IgD-negative memory B cell (primary cell): ENCODE data around the gene PHACTR4. TPM values are rescaled to one million over a fixed set of nuclear protein-coding genes. Genes with fewer than 3 reads are reported as not detected.
A peak's percentile ranks its signal among the peaks of the same experiment; 100 is the strongest.

ENCODE experiments used
- H3K27ac Mint-ChIP-seq, 3 donors: one replicate each; pipeline ENCODE4 v1.8.0; 2020 to 2022; ENCODE audit warnings: mild to moderate bottlenecking in 3 of 3, mixed read lengths in 3 of 3, moderate library complexity in 1 of 3
- H3K27me3 Mint-ChIP-seq: one replicate; pipeline ENCODE4 v1.8.0; 2021; ENCODE audit warnings: mixed read lengths
- H3K36me3 Mint-ChIP-seq: one replicate; pipeline ENCODE4 v1.8.0; 2020; ENCODE audit warnings: mild to moderate bottlenecking, mixed read lengths
- H3K4me1 Mint-ChIP-seq, 3 donors: one replicate each; pipeline ENCODE4 v1.8.0; 2020 to 2022; ENCODE audit warnings: mixed read lengths in 3 of 3, mild to moderate bottlenecking in 1 of 3
- H3K4me3 Mint-ChIP-seq, 4 donors: one replicate each; pipeline ENCODE4 v1.8.0; 2020 to 2022; ENCODE audit warnings: mild to moderate bottlenecking in 4 of 4, mixed read lengths in 4 of 4, moderate library complexity in 3 of 4
- H3K9me3 Mint-ChIP-seq, 3 donors: one replicate each; pipeline ENCODE4 v1.8.0; 2020 to 2021; ENCODE audit warnings: mixed read lengths in 3 of 3, mild to moderate bottlenecking in 1 of 3
- polyA plus RNA-seq: library from polyadenylated mRNA; unstranded; fragments of 300-500 nt; fragmentation: Illumina TruSeq; gene quantifications from one replicate; pipeline ENCODE4 v1.2.3, GENCODE V29; 2021

Gene PHACTR4
- polyA plus RNA-seq, 1 donor from 2014 or later, result 18.5 TPM

GRCh38 chr1:28392027-28392652 lies 22.6 kb downstream of the PHACTR4 start:
- H3K9me3 Mint-ChIP-seq, result no peaks in the 10 kb centered on the region
- H3K36me3 Mint-ChIP-seq, result no peaks in the 10 kb centered on the region
- no peak overlapping the region for H3K27ac Mint-ChIP-seq
- no peak overlapping the region for H3K4me3 Mint-ChIP-seq
- H3K4me1 Mint-ChIP-seq, result peaks cover 9 to 12% (median 10%) of the 10 kb centered on the region in 3 donors
- H3K27me3 Mint-ChIP-seq, result no peaks in the 10 kb centered on the region

- H3K27me3 Mint-ChIP-seq, result no peaks in the 10 kb centered on the region
- no peak overlapping the region for H3K4me3 Mint-ChIP-seq
- H3K27ac Mint-ChIP-seq, result no peak overlapping the region
- H3K9me3 Mint-ChIP-seq, result no peaks in the 10 kb centered on the region
- H3K4me1 Mint-ChIP-seq, result peaks cover 5 to 7% (median 5%) of the 10 kb centered on the region in 3 donors
- H3K36me3 Mint-ChIP-seq, result no peaks in the 10 kb centered on the region
Observed at GRCh38 chr1:28394136-28394535, 24.6 kb downstream of the PHACTR4 start.

GRCh38 chr1:28395181-28395580 lies 25.6 kb downstream of the PHACTR4 start:
- Mint-ChIP-seq H3K36me3 (no peaks in the 10 kb centered on the region), H3K4me3 (no peak overlapping the region), H3K27ac (no peak overlapping the region), H3K4me1 (peaks cover 4 to 6% (median 5%) of the 10 kb centered on the region in 3 donors), H3K27me3 (no peaks in the 10 kb centered on the region), H3K9me3 (no peaks in the 10 kb centered on the region)

- H3K36me3 Mint-ChIP-seq, result no peaks in the 10 kb centered on the region
- H3K4me3 Mint-ChIP-seq, result no peak overlapping the region
- no peaks in the 10 kb centered on the region for H3K9me3 Mint-ChIP-seq
- H3K27ac Mint-ChIP-seq, result no peak overlapping the region
- H3K4me1 Mint-ChIP-seq, result peaks cover 11 to 19% (median 15%) of the 10 kb centered on the region in 3 donors
- H3K27me3 Mint-ChIP-seq, result no peaks in the 10 kb centered on the region
Observed at GRCh38 chr1:28401760-28402159, 32.2 kb downstream of the PHACTR4 start.

- no peaks in the 10 kb centered on the region for H3K36me3 Mint-ChIP-seq
- H3K4me1 Mint-ChIP-seq, result peaks cover 3 to 10% (median 8%) of the 10 kb centered on the region in 3 donors
- H3K4me3 Mint-ChIP-seq, result no peak overlapping the region
- no peaks in the 10 kb centered on the region for H3K27me3 Mint-ChIP-seq
- H3K9me3 Mint-ChIP-seq, result no peaks in the 10 kb centered on the region
- no peak overlapping the region for H3K27ac Mint-ChIP-seq
Observed at GRCh38 chr1:28409090-28409489, 39.5 kb downstream of the PHACTR4 start.

GRCh38 chr1:28411656-28412055 lies 42.1 kb downstream of the PHACTR4 start:
- Mint-ChIP-seq H3K27me3 (no peaks in the 10 kb centered on the region), H3K9me3 (no peaks in the 10 kb centered on the region), H3K4me1 (peaks cover 0 to 7% (median 4%) of the 10 kb centered on the region in 3 donors), H3K4me3 (no peak overlapping the region), H3K27ac (peak overlapping the region in 1 of 3 donors; percentile 24), H3K36me3 (no peaks in the 10 kb centered on the region)

- peaks cover 0 to 15% (median 7%) of the 10 kb centered on the region in 3 donors for H3K4me1 Mint-ChIP-seq
- H3K27ac Mint-ChIP-seq, result no peak overlapping the region
- H3K9me3 Mint-ChIP-seq, result no peaks in the 10 kb centered on the region
- no peak overlapping the region for H3K4me3 Mint-ChIP-seq
- H3K36me3 Mint-ChIP-seq, result no peaks in the 10 kb centered on the region
- H3K27me3 Mint-ChIP-seq, result no peaks in the 10 kb centered on the region
Observed at GRCh38 chr1:28412731-28413130, 43.2 kb downstream of the PHACTR4 start.

- no peak overlapping the region for H3K4me3 Mint-ChIP-seq
Observed at GRCh38 chr1:28416509-28417194, 47.1 kb downstream of the PHACTR4 start.

GRCh38 chr1:28417441-28417922 lies 47.9 kb downstream of the PHACTR4 start:
- H3K27ac Mint-ChIP-seq, result no peak overlapping the region

More at GRCh38 chr1:28416509-28417194, 47.1 kb downstream of the PHACTR4 start:
- Mint-ChIP-seq H3K27me3 (no peaks in the 10 kb centered on the region), H3K9me3 (no peaks in the 10 kb centered on the region), H3K4me1 (peaks cover 0 to 15% (median 9%) of the 10 kb centered on the region in 3 donors), H3K27ac (no peak overlapping the region), H3K36me3 (peaks cover 4% of the 10 kb centered on the region)

GRCh38 chr1:28417926-28418637 lies 48.5 kb downstream of the PHACTR4 start:
- H3K9me3 Mint-ChIP-seq, result no peaks in the 10 kb centered on the region
- H3K27ac Mint-ChIP-seq, result no peak overlapping the region
- no peaks in the 10 kb centered on the region for H3K27me3 Mint-ChIP-seq
- H3K4me3 Mint-ChIP-seq, result peak overlapping the region in 1 of 4 donors; percentile 28
- peaks cover 4% of the 10 kb centered on the region for H3K36me3 Mint-ChIP-seq
- H3K4me1 Mint-ChIP-seq, result peaks cover 0 to 15% (median 9%) of the 10 kb centered on the region in 3 donors

More at GRCh38 chr1:28417441-28417922, 47.9 kb downstream of the PHACTR4 start:
- no peaks in the 10 kb centered on the region for H3K9me3 Mint-ChIP-seq
- peak overlapping the region in 2 of 4 donors; percentile 14 to 28 for H3K4me3 Mint-ChIP-seq
- H3K36me3 Mint-ChIP-seq, result peaks cover 4% of the 10 kb centered on the region
- peaks cover 0 to 15% (median 9%) of the 10 kb centered on the region in 3 donors for H3K4me1 Mint-ChIP-seq
- no peaks in the 10 kb centered on the region for H3K27me3 Mint-ChIP-seq

GRCh38 chr1:28421744-28422143 lies 52.2 kb downstream of the PHACTR4 start:
- H3K36me3 Mint-ChIP-seq, result peaks cover 10% of the 10 kb centered on the region
- no peaks in the 10 kb centered on the region for H3K9me3 Mint-ChIP-seq
- H3K27ac Mint-ChIP-seq, result no peak overlapping the region
- peaks cover 5 to 10% (median 5%) of the 10 kb centered on the region in 3 donors for H3K4me1 Mint-ChIP-seq
- no peak overlapping the region for H3K4me3 Mint-ChIP-seq
- no peaks in the 10 kb centered on the region for H3K27me3 Mint-ChIP-seq

- no peak overlapping the region for H3K4me3 Mint-ChIP-seq
- no peaks in the 10 kb centered on the region for H3K9me3 Mint-ChIP-seq
- H3K27me3 Mint-ChIP-seq, result no peaks in the 10 kb centered on the region
- no peak overlapping the region for H3K27ac Mint-ChIP-seq
- peaks cover 5 to 7% (median 7%) of the 10 kb centered on the region in 3 donors for H3K4me1 Mint-ChIP-seq
- H3K36me3 Mint-ChIP-seq, result peaks cover 6% of the 10 kb centered on the region
Observed at GRCh38 chr1:28426831-28427230, 57.3 kb downstream of the PHACTR4 start.

GRCh38 chr1:28428012-28428411 lies 58.5 kb downstream of the PHACTR4 start:
- H3K27me3 Mint-ChIP-seq, result no peaks in the 10 kb centered on the region
- no peak overlapping the region for H3K27ac Mint-ChIP-seq

GRCh38 chr1:28428990-28429520 lies 59.5 kb downstream of the PHACTR4 start:
- Mint-ChIP-seq H3K4me3 (no peak overlapping the region), H3K27me3 (no peaks in the 10 kb centered on the region), H3K9me3 (no peaks in the 10 kb centered on the region), H3K4me1 (peaks cover 5 to 8% (median 7%) of the 10 kb centered on the region in 3 donors), H3K27ac (no peak overlapping the region), H3K36me3 (peaks cover 6% of the 10 kb centered on the region)

More at GRCh38 chr1:28428012-28428411, 58.5 kb downstream of the PHACTR4 start:
- Mint-ChIP-seq H3K4me1 (peaks cover 5 to 7% (median 7%) of the 10 kb centered on the region in 3 donors), H3K4me3 (peak overlapping the region in 1 of 4 donors; percentile 23), H3K9me3 (no peaks in the 10 kb centered on the region), H3K36me3 (peaks cover 6% of the 10 kb centered on the region)
